ENCODE data around the gene ABTB1. TPM values are rescaled to one million over a fixed set of nuclear protein-coding genes. Genes with fewer than 3 reads are reported as not detected.

The ABTB1 gene
- 5.8 and 17.2 TPM in 2 replicates for total RNA-seq (ENCODE audit: low replicate concordance)

GRCh38 chr3:127672429-127673190 lies at the start of gene ABTB1:
Gene ABTB1, plus strand, starts transcription at chr3:127672952. Its CDS starts 74 bp downstream, at chr3:127673026.

DNA sequence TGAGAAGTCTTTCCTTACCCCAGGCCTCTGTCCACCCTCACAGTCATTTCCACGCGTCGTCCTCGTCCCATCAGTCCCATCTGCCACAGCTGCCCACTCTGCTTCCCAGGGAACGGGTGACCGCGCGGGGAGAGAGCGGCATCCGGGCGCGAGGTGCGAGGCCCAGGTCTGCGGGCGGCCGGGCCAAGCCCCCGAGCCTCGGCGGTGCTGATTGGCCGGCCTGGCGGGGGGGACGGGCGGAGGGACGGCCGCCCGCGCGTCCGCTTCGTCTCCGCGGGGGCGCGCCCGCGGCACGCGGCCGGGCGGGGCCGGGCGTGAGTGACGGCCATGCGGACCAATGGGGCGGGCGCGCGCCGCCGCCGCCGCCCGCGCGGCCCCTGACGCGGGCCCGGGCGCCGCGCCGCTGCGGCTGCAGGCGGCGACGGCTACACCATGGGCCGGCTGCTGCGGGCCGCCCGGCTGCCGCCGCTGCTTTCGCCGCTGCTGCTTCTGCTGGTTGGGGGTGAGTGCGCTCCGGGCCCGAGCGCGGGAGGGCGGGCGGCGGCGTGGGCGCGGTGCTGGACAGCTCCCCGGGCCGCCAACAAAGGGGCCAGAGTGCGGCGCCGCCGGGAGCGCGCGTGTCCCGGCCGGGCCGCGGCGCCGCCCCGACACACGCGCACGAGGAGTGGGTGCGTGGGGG lies 43.8 kb upstream of the ABTB1 start, which contains the start of gene PODXL2:
PODXL2 (plus strand) TSS at position 398 of the 679 bp plus-strand sequence; CDS start at position 433, 35 bp downstream.

Other genes starting within 250 kb of the ABTB1 start
- 33.7 and 35.0 TPM in 2 replicates for gene TPRA1, start 82.2 kb upstream of the ABTB1 start, total RNA-seq (ENCODE audit: low replicate concordance)
- 26.5 and 29.8 TPM in 2 replicates for gene MCM2, start 74.5 kb upstream of the ABTB1 start, total RNA-seq (ENCODE audit: low replicate concordance)
- 1.1 and 1.8 TPM in 2 replicates for gene PODXL2, start 43.8 kb upstream of the ABTB1 start, total RNA-seq (ENCODE audit: low replicate concordance)
- 7.4 and 18.7 TPM in 2 replicates for gene MGLL, start 149.6 kb downstream of the ABTB1 start, total RNA-seq (ENCODE audit: low replicate concordance)
- not detected in 2 replicates for gene KBTBD12, start 242.3 kb downstream of the ABTB1 start, total RNA-seq (ENCODE audit: low replicate concordance)